ENCODE data around the gene RPL10.

DNA sequence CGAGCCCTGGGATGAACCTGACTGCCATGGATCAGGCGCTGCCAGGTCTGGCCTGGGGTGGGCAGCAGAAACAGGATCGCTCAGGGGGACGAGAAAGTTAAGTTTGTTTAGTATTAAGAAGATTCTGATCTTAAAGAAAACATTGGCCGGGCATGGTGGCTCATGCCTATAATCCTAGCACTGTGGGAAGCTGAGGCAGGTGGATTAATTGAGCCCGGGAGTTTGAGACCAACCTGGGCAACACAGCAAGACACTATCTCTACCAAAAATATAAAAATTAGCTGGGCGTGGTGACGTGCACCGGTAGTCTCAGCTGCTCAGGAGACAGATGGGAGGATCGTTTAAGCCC, 23.0 kb upstream of the RPL10 start:
- TF ChIP-seq, protein P1, sequence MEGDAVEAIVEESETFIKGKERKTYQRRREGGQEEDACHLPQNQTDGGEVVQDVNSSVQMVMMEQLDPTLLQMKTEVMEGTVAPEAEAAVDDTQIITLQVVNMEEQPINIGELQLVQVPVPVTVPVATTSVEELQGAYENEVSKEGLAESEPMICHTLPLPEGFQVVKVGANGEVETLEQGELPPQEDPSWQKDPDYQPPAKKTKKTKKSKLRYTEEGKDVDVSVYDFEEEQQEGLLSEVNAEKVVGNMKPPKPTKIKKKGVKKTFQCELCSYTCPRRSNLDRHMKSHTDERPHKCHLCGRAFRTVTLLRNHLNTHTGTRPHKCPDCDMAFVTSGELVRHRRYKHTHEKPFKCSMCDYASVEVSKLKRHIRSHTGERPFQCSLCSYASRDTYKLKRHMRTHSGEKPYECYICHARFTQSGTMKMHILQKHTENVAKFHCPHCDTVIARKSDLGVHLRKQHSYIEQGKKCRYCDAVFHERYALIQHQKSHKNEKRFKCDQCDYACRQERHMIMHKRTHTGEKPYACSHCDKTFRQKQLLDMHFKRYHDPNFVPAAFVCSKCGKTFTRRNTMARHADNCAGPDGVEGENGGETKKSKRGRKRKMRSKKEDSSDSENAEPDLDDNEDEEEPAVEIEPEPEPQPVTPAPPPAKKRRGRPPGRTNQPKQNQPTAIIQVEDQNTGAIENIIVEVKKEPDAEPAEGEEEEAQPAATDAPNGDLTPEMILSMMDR (IDR thresholded peaks at IDR 0.05) = no peak
- TF ChIP-seq POLR2A (IDR thresholded peaks at IDR 0.05) = no peak

Data from right lobe of liver (tissue), 4 donors.